GM21367 (cell line): ENCODE data around the gene FOXC1.

Experiments
- ATAC-seq: cut with Tn5 transposase; IDR thresholded peaks from one replicate; pipeline ENCODE4 v1.9.1; 2021; ENCODE audit not compliant: unreplicated experiment

Gene FOXC1

DNA sequence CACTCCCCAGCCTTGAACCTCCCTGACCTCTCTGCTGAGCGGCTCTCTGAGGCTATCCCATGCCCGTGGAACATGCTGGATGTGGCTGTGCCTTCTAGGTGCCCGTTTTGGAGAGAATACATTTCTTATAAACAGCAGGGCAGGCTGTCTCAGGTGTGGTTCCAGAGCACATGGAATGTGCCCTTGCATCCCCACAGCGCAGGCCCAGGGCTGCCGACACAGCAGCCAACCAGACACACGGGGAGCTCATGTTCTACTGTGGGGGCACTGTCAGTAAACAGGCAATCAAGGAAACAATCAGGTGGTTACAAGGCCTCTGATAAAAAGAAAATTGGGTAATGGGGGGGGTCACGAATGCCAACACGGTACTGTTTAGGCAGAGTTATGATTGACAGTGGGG lies 30.8 kb downstream of the FOXC1 start:
- no peak for ATAC-seq

DNA sequence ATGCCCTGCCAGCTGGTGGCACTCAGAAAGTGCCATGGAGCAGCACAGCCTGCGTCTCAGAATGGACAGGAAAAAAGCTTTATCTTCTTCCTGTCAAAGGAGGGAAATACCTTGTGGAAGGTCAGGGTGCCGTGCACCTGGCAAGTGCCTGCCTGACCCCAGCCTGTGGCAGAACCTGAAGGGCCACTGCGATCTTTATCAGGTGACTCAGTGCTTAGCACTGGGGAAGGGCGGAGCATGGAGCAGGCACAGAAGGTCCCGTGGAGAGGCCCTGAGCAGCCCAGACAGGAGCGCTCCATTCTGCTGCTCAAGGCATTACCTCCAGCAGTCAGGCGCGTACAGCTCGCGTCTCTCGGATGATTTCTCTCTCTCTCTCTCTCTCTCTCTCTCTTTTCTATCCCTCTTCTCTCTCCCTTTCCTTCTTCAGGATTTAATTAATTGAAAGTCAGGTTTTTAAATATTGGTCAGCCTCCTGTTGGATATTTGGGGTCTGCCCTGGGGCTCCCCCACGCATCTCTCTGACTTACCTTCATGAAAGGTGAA lies 31.7 kb downstream of the FOXC1 start:
- no peak for ATAC-seq

DNA sequence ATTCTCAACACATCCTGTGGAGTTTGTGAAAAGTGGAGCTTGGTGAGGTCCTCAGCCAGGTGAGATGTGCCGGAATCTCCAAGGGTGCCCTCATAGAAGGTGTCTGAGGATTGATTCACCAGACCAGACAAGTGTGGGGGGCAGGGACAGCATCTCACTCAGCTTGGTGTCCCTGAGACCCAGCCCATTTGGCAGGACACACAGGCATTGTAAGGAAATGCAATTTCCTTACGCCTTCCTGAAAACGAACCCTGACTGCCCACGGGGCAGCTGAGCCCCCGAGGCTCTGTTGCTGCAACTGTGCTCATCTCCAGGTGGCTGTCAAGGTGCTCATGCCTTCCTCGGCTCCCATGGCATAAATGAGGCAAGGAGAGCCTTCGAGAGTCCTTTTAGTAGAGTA lies 33.4 kb downstream of the FOXC1 start:
- no peak for ATAC-seq

DNA sequence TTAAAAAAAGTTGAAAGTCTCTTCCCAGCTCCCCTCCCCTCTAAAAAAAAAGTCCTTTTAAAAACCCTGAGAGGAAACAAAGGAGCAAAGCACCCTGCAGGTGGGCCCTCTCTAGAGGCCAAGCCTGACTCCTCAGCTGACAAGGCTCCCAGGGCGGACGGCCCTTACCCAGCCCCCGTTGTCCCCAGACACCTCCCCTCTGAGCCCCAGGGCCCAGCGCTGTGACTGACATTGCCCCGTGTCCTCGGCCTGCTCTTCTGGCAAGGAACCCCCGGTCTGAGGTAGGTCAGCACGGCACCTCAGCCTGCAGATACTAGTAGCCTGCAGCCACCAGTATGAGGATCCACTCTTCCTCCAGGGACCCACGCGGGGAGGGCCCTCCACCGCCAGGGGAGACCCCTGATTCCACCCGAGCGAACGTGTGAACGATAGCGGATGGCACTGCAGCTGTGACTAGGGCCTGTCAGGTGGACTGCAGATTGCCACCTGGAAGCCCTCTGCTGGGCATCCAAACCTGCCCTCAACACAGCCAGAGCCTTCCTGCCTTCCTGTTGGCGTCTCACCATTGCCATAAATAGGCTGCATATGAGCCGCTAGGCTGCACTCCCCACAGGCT lies 34.2 kb downstream of the FOXC1 start:
- no peak for ATAC-seq

DNA sequence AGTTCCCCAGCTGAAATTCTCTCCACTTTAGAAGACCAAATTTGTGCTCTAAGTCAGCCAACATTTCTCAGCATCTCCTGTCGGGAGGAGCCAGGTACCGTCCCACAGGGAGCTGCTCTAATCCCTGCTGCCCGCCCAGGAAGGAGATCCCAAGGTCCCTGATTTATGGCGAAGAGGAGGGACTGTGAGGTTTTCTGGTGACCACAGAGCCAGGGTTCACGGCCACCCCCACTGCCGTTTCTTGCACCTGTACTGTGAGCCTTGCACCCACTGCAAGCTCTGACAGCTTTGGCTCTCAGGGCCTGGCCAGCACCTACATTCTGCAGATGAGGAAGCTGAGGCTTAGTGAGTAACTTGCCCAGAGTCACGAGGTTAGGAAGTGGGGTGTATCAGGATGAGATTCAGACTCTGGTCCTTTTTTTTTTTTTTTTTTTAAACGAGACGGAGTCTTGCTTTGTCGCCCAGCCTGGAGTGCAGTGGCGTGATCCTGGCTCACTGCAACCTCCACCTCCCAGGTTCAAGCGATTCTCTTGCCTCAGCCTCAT lies 34.9 kb downstream of the FOXC1 start:
- no peak for ATAC-seq

DNA sequence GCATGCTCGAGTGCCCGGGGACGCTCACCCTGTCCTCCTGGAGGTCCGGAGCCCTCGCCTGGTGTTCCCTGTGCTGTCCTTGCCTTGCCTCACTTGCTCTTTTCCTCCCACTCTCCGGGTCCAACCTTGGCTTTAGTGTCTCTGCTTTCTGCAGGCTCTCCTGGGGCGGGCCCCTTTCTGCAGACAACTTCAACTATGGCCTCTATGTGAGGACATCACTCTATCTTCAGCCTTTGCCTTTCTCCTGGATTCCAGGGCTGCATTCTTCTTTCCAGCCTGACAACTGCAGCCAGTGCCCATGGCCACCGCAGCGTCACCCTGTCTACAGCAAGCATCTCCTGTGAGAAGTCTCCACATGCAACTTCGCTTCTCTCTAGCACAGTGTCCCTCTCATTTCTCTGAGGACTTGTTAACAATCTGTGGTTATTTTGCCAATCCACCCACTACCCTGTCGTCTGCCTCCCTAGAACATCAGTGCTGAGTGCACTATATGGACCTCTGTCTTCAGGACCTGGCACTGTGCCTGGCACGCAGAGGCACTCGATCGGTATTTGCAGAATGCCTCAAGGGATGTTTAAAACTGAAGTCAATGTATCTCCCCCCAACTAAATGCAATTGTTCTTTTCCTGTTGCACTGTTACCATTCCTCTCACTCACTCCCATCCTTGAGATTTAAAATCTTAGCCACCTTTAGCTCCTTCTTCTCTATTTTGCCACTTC lies 35.9 kb downstream of the FOXC1 start:
- ATAC-seq = no peak

DNA sequence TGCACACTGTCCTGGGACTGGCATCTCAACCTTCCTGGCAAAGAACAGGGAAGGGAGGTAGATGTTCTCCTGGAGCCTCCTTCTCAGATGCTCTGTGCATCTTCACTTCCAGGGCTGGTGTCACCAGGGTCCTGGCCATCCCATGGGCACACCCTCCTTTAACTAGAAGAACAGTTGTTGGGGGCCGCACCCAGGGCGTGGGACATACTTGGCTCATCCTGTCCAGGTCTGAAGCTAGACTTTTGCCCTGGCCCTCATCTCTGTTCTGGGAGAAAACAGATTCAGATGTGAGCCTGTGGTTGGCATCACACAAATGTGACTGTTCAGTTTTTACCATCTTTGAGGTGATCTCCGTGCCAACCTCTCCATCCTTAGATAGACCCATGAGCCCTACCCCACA lies 41.6 kb downstream of the FOXC1 start:
- no peak for ATAC-seq

DNA sequence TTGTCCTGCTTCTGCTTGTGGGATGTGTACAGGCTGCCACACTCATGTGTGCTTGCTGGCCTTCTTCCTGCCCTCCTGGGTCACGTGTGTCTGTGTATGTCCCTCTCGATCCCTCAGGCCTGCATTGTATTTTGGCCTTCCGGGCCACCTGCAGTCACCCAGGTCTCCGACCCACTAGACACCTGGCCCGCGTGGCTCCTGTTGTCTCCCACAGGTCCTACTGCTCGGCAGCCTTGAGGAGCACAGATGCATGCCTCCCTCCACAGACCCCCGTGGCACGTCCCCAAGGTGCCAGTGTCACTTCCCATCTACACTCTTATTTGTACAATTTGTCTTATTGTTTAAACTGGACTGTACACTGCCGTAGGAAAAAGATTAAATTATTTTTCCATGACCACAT lies 43.1 kb downstream of the FOXC1 start:
- ATAC-seq = no peak

DNA sequence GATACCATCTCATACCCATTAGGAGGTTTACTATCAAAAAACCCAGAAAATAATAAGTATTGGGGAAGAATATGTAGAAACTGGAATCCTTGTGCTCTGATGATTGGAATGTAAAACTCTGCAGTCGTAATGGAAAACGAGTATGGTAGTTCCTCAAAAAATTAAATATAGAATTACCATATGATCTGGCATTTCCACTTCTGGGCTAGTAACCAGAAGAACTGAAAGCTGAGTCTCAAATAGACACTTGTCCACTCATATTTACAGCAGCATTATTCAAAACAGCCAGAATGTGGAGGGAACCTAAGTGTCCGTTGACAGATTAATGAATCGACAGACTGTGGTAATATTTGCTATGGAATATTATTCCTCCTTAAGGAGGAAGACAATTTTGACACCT lies 44.3 kb downstream of the FOXC1 start:
- no peak for ATAC-seq

DNA sequence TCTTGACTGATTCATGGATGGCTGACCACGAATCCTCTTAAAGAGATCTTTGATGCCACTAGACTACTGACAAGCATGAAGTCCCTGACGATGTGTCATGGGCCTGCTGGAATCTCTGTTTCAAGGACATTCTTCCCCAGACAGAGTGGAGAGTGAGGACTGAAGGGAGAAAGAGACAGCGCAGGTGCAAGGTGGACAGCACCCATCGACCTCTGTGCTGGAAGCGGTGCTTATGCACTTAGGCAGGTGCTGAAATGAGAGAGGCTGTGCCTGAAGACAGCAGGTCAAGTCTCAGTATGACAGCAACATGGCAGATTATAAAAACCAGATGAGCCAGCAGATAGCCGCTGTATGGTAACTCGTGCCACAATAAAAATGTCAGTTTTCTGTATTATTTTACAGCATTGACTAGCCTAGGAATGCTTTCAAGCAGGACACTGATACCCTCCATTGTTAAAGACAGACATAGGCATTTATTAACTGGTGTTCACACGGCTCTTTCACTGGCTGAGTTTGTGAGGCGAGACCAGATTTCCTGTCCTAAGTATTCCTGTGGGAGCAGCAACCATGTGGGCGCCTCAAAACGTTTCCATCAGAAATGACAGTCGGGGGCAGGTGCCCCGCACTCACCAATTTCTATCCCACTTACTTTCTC lies 47.5 kb downstream of the FOXC1 start:
- ATAC-seq = no peak

DNA sequence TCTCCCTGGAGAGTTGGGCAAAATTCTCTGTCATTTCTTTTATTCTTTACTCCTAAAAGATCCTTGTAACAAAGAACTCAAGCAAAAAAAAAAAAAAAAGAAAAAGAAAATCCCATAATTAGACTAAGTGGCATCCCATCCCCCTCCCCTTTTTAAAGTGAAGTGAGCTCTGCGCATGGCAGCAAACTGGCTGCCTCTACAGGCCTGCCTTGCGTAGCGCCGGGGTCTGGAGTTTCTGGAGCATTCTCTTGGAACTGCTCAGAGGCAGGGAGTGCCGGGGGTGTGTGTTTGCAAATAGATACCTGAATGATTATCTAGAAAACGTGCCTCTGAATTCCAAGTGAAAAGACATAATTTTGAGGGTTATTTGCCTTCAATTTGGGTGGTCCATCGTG lies 48.1 kb downstream of the FOXC1 start:
- ATAC-seq = no peak

DNA sequence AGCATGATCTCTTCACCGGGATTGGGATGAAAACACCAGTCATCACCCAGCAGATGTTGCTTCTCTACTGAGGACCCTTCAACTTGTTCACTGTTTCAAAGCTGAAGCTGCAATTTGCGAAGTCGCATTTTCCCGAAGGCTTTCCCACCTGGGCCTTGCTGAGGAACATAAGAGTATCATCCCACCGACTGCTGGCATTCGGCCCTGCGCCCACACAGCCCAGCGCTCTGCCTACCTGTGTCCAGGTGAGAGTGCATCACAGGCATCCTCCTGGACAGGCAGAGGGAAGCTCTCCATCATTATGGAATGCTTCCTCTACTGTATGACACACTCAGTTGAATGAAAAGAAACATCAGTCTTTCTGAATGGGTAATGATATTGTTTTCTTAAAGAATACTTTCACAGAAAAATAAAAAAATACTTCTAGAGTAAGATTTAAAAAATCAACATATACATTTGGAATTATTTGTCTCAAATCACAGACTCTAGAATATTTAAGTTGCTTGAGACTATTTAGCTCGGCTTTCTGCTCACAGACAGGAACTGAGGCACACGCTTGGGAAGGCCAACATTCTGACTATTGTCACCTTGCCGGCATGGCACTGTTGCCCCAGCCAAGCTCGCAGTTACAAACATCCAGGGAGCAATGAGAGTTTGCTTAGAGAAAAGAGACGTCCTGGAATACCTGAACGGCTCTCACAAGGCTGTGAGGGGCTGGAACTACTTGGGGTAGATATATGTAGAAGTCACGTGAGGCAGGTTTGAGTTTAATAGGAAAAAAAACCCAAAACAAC lies 48.7 kb downstream of the FOXC1 start:
- ATAC-seq = no peak

DNA sequence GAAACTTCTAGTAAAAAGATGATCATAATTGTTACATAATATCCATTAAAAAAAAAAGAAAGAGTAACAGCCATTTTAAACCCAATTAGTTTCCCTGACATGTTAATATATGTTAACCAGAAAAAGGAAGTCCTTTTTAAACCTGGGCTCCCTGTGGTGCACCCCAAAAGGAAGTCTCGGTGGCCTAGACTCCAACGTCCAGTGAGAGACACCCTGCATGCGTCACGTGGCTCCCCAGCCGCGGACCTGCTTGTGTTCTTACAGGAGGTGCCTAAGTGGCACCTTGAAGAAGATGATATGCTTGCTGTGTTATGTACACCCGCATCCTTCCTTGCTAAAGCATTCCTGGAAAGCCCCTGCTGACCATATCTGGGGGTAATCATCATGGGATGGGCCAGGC lies 50.1 kb downstream of the FOXC1 start:
- no peak for ATAC-seq

DNA sequence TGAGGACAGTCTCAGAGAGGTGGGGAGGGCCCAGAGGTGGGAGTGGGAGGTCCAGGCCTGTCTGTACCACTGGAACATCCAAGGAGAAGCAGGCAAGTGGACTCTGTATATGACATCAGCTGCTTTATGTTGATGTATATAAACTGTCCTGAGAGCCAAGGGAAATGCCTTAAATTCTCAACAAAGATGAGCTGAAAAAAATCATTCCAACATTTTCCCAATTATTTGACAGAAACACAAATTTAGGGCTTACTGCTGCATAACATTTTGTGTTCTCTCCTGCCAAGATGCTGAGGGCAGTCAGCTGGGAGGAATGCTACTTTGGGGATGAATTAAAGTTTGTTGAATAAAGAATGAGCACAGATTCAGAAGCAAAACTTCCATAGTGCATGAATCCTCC lies 52.8 kb downstream of the FOXC1 start:
- ATAC-seq = no peak
